Measurements from ENCODE around the gene DCAF8. TPM values are rescaled to one million over a fixed set of nuclear protein-coding genes. Genes with fewer than 3 reads are reported as not detected.

Gene DCAF8
- total and polyA plus RNA-seq, 8 donors, result 51.1 to 122 (median 86.0) TPM

GRCh38 chr1:160251687-160252526, 10.4 kb downstream of the DCAF8 start:
- Histone ChIP-seq H3K9me3 (no peaks in the 10 kb centered on the region), H3K27ac (peak overlapping the region in 2 of 4 donors; percentile 1 to 22), H3K36me3 (no peaks in the 10 kb centered on the region), H3K4me3 (no peak overlapping the region), H3K4me1 (peaks cover 14 to 30% (median 26%) of the 10 kb centered on the region in 3 donors), H3K27me3 (no peaks in the 10 kb centered on the region)
- ATAC-seq (peak; percentile 90 to 97 (median 96)), FAIRE-seq (peak; percentile 87), DNase-seq (peak in 5 of 6 donors; percentile 55 to 72 (median 69))
- 51 to 58% methylated on average over 5 of the region's 5 CpGs for WGBS, 2 donors
- intact Hi-C loops (cut with DNase I), result loop anchor here in 2 of 3 donors (5.0 to 10.0 kb wide), 3 partner anchors 45 to 147 kb away; partner anchors contain the start of genes CASQ1 (in 1 of the 2) and PEA15 (in 1 of the 2)
- TF ChIP-seq CTCF (IDR thresholded peaks at IDR 0.05), result peak; percentile 39 to 59 (median 47)

- ATAC-seq, result no peak
- Histone ChIP-seq H3K27ac (peak overlapping the region in 1 of 4 donors; percentile 1), H3K9me3 (no peaks in the 10 kb centered on the region), H3K4me1 (peaks cover 12 to 33% (median 25%) of the 10 kb centered on the region in 3 donors), H3K36me3 (no peaks in the 10 kb centered on the region), H3K4me3 (no peak overlapping the region), H3K27me3 (no peaks in the 10 kb centered on the region)
- FAIRE-seq, result no peak
- intact Hi-C loops (cut with DNase I), result loop anchor here in 2 of 3 donors (5.0 to 10.0 kb wide), 3 partner anchors 44 to 146 kb away; partner anchors contain the start of genes CASQ1 (in 1 of the 2) and PEA15 (in 1 of the 2)
- TF ChIP-seq CTCF (IDR thresholded peaks at IDR 0.05), result no peak
- DNase-seq, result no peak
Observed at GRCh38 chr1:160251011-160251410, 11.3 kb downstream of the DCAF8 start.

- no peak for TF ChIP-seq CTCF (IDR thresholded peaks at IDR 0.05)
- H3K4me3 ChIP-seq, result no peak overlapping the region
- FAIRE-seq (no peak), DNase-seq (peak in 1 of 6 donors; percentile 18), ATAC-seq (peak; percentile 70 to 89 (median 84))
- H3K27me3 ChIP-seq, result no peaks in the 10 kb centered on the region
- H3K27ac ChIP-seq, result peak overlapping the region in 3 of 4 donors; percentile 41 to 69 (median 69)
- H3K9me3 ChIP-seq, result no peaks in the 10 kb centered on the region
- peaks cover 0 to 6% (median 0%) of the 10 kb centered on the region in 3 donors for H3K36me3 ChIP-seq
- 40 to 67% methylated on average over 1 of the region's 1 CpG for WGBS, 2 donors
- H3K4me1 ChIP-seq, result peaks cover 11 to 38% (median 25%) of the 10 kb centered on the region in 3 donors
- intact Hi-C loops (cut with DNase I), result no loop called here
Observed at GRCh38 chr1:160247053-160247452, 15.3 kb downstream of the DCAF8 start.

- intact Hi-C loops (cut with DNase I), result no loop called here
- Histone ChIP-seq H3K4me1 (peaks cover 8 to 24% (median 16%) of the 10 kb centered on the region in 3 donors), H3K4me3 (no peak overlapping the region), H3K27me3 (no peaks in the 10 kb centered on the region), H3K36me3 (peaks cover 0 to 13% (median 0%) of the 10 kb centered on the region in 3 donors), H3K9me3 (no peaks in the 10 kb centered on the region), H3K27ac (no peak overlapping the region)
- ATAC-seq, result no peak
- no peak for FAIRE-seq
- no peak for TF ChIP-seq CTCF (IDR thresholded peaks at IDR 0.05)
- 44 to 47% methylated on average over 1 of the region's 1 CpG for WGBS, 2 donors
- DNase-seq, result no peak
Observed at GRCh38 chr1:160245434-160245833, 16.9 kb downstream of the DCAF8 start.

Data from pancreas (tissue), 10 donors.